Neural progenitor cell (in vitro differentiated cells): ENCODE measurements around the gene MCRS1. TPM values are rescaled to one million over a fixed set of nuclear protein-coding genes. Genes with fewer than 3 reads are reported as not detected.

Experiments used
- DNase-seq: peaks from one replicate; pipeline ENCODE4 v3.0.0-alpha.2; 2016; ENCODE audit warnings: low spot score
- H2AFZ ChIP-seq: fragments of 200-600 bp; sonication (generic); replicated peaks from 2 replicates; pipeline ENCODE4 v1.6.1; 2016; ENCODE audit warnings: antibody characterized with exemption
- H3F3A ChIP-seq: fragments of 200-600 bp; sonication (generic); 2 replicates; pipeline ENCODE4 v1.6.1; 2016; ENCODE audit warnings: antibody characterized with exemption, low read depth
- H3K27ac ChIP-seq: fragments of 200-600 bp; sonication (generic); 2 replicates; pipeline ENCODE4 v1.5.1; 2016; ENCODE audit warnings: mild to moderate bottlenecking
- H3K27me3 ChIP-seq: fragments of 200-600 bp; sonication (generic); 2 replicates; pipeline ENCODE4 v1.6.1; 2016; ENCODE audit warnings: mild to moderate bottlenecking, moderate library complexity
- H3K36me3 ChIP-seq: fragments of 200-600 bp; sonication (generic); 2 replicates; pipeline ENCODE4 v1.5.1; 2016
- H3K4me1 ChIP-seq: fragments of 200-600 bp; sonication (generic); 2 replicates; pipeline ENCODE4 v1.6.1; 2016; ENCODE audit warnings: mixed run types
- H3K4me2 ChIP-seq: fragments of 200-600 bp; sonication (generic); 2 replicates; pipeline ENCODE4 v1.6.1; 2016
- H3K4me3 ChIP-seq: fragments of 200-600 bp; sonication (generic); 2 replicates; pipeline ENCODE4 v1.5.1; 2016
- H3K79me2 ChIP-seq: fragments of 200-600 bp; sonication (generic); 2 replicates; pipeline ENCODE4 v1.6.1; 2016; ENCODE audit warnings: low read depth
- H3K9ac ChIP-seq: fragments of 200-600 bp; sonication (generic); 2 replicates; pipeline ENCODE4 v1.6.1; 2016
- H3K9me3 ChIP-seq: fragments of 200-600 bp; sonication (generic); 2 replicates; pipeline ENCODE4 v1.5.1; 2016; ENCODE audit warnings: low read depth
- H4K20me1 ChIP-seq: fragments of 200-600 bp; sonication (generic); 2 replicates; pipeline ENCODE4 v1.6.1; 2016; ENCODE audit warnings: low read depth
- H3K27ac Mint-ChIP-seq: 3 replicates; pipeline ENCODE4 v1.8.0; 2021; ENCODE audit warnings: mixed read lengths
- H3K27me3 Mint-ChIP-seq: 2 replicates; pipeline ENCODE4 v1.8.0; 2022; ENCODE audit warnings: low read depth, mild to moderate bottlenecking, inconsistent platforms, moderate library complexity, mixed read lengths; ENCODE audit not compliant: insufficient read depth
- H3K36me3 Mint-ChIP-seq: 3 replicates; pipeline ENCODE4 v1.8.0; 2021; ENCODE audit warnings: mixed read lengths
- H3K4me1 Mint-ChIP-seq: 3 replicates; pipeline ENCODE4 v1.8.0; 2021; ENCODE audit warnings: mixed read lengths
- H3K4me3 Mint-ChIP-seq: 3 replicates; pipeline ENCODE4 v1.8.0; 2021; ENCODE audit warnings: mild to moderate bottlenecking, moderate library complexity, mixed read lengths
- H3K9me3 Mint-ChIP-seq: 3 replicates; pipeline ENCODE4 v1.8.0; 2020; ENCODE audit warnings: mixed read lengths
- EZH2 ChIP-seq: fragments of 200-600 bp; sonication (generic); IDR thresholded peaks from 2 replicates; pipeline ENCODE4 v1.6.1; 2017; ENCODE audit warnings: antibody characterized with exemption, mild to moderate bottlenecking, moderate library complexity
- EZH2phosphoT487 ChIP-seq: fragments of 200-600 bp; sonication (generic); IDR thresholded peaks from 2 replicates; pipeline ENCODE4 v1.6.1; 2017; ENCODE audit warnings: antibody characterized with exemption
- total RNA-seq: library from RNA; depleted of rRNA; stranded (reverse); fragments of >200 nt; gene quantifications from 2 replicates; pipeline ENCODE4 v1.2.3, GENCODE V29; 2015; ENCODE audit warnings: low replicate concordance
- TF ChIP-seq, protein P1 (sequence below): fragments of 200-600 bp; sonication (generic); IDR thresholded peaks from 2 replicates; pipeline ENCODE4 v1.5.1; 2017; ENCODE audit warnings: antibody characterized with exemption, mild to moderate bottlenecking

Gene MCRS1, protein sequence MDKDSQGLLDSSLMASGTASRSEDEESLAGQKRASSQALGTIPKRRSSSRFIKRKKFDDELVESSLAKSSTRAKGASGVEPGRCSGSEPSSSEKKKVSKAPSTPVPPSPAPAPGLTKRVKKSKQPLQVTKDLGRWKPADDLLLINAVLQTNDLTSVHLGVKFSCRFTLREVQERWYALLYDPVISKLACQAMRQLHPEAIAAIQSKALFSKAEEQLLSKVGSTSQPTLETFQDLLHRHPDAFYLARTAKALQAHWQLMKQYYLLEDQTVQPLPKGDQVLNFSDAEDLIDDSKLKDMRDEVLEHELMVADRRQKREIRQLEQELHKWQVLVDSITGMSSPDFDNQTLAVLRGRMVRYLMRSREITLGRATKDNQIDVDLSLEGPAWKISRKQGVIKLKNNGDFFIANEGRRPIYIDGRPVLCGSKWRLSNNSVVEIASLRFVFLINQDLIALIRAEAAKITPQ
- 62.4 and 91.5 TPM in 2 replicates for total RNA-seq

DNA sequence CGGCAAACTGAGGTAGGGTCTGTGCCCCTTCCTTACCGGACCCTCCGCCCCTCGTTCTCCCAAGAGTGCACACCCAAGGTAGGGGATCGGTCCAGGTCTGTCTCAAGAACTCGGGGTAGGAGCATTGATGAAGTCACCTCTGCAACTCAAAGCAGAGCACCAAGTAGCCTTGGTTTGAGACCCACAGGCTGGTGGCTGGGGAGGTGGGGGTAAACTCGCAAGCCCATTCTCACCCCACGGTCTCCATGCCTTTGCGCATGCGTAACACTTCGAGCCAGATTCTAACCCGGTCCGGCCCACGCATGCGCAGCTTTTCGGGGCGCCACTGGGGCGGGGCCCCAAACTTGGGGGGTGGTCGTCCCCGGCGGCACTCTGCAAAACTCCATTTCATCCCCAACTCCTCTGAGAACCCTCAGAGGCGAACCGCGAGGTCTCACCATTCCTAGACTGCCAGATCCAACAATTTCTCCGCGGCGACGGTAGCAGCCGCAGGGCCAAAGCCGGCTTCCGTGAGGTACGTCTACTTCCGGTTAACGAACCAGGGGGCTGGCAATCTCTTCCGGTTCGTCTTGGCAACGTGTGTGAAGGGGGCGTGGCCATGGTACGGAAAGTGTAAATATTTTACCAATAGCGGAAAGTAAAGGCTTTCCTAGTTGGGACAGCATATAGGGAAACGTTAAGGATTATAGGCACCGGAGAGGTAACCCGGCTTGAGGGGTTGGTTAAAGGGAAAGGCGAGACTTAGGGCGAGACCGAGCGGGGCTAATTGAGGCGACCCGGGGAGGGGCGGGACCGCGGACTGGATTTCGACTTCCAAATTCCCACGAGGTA is at the start of gene MCRS1:
MCRS1 (minus strand) TSS at position 532 of the 831 bp plus-strand sequence. CDS start 1,411 bp downstream, outside the sequence.
- H3K79me2 ChIP-seq, result peaks cover 58% of the 10 kb centered on the region
- Mint-ChIP-seq H3K4me1 (peaks cover 13% of the 10 kb centered on the region), H3K27me3 (peaks cover 11% of the 10 kb centered on the region)

DNA sequence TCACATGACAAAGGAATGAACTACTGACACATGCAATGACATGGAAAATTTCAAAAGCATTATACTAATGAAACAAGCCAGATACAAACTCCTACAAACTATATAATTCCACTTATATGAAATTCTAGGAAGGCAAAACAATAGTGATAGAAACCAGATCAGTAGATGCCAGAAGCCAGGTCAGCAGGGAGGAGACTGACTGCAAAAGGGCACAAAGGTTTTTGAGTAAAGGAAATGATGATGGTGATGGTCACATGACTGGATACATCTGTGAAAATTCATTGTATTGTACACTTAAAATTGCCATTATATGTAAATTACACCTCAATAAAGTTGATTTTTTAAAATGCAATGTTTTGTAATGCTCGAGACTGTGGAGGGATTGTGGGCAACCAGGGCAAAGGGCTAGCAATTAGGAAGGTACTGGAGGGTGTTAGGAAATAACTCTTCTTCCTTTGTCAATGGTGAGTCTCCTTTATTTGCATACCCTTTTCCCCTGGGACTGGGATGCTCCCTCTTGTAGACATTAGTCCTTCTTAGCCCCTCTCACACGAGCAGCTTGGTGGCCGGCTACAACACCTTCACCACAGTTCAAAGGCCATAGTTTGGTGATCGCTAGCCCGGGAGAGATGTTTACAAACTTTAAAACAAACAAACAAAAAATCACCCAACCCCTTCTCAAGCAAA is 48.7 kb upstream of the MCRS1 start:
- Histone ChIP-seq H3F3A (peaks cover 9% of the 10 kb centered on the region), H3K27me3 (peaks cover 9% of the 10 kb centered on the region), H3K9me3 (no peaks in the 10 kb centered on the region), H3K79me2 (no peaks in the 10 kb centered on the region), H3K4me2 (no peak overlapping the region), H3K9ac (no peak overlapping the region), H3K4me3 (no peak overlapping the region), H3K4me1 (peaks cover 3% of the 10 kb centered on the region), H3K36me3 (no peaks in the 10 kb centered on the region), H2AFZ (no peak overlapping the region), H4K20me1 (no peaks in the 10 kb centered on the region), H3K27ac (no peak overlapping the region)
- Mint-ChIP-seq H3K27me3 (peaks cover 16% of the 10 kb centered on the region), H3K27ac (no peak overlapping the region), H3K4me1 (peaks cover 8% of the 10 kb centered on the region), H3K4me3 (no peak overlapping the region), H3K9me3 (peaks cover 13% of the 10 kb centered on the region), H3K36me3 (peaks cover 3% of the 10 kb centered on the region)
- DNase-seq, result no peak
- TF ChIP-seq, protein P1, sequence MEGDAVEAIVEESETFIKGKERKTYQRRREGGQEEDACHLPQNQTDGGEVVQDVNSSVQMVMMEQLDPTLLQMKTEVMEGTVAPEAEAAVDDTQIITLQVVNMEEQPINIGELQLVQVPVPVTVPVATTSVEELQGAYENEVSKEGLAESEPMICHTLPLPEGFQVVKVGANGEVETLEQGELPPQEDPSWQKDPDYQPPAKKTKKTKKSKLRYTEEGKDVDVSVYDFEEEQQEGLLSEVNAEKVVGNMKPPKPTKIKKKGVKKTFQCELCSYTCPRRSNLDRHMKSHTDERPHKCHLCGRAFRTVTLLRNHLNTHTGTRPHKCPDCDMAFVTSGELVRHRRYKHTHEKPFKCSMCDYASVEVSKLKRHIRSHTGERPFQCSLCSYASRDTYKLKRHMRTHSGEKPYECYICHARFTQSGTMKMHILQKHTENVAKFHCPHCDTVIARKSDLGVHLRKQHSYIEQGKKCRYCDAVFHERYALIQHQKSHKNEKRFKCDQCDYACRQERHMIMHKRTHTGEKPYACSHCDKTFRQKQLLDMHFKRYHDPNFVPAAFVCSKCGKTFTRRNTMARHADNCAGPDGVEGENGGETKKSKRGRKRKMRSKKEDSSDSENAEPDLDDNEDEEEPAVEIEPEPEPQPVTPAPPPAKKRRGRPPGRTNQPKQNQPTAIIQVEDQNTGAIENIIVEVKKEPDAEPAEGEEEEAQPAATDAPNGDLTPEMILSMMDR, result no peak
- TF ChIP-seq EZH2phosphoT487 (no peak), EZH2 (no peak)

More for the DNA sequence above, at the start of gene MCRS1:
- Histone ChIP-seq H3K36me3 (no peaks in the 10 kb centered on the region), H3K9ac (peak within 1 kb of the TSS; percentile 88), H3K4me3 (peak within 1 kb of the TSS; percentile 70), H3F3A (no peaks in the 10 kb centered on the region), H4K20me1 (no peaks in the 10 kb centered on the region), H3K4me2 (peak within 1 kb of the TSS; percentile 97), H2AFZ (peak within 1 kb of the TSS; percentile 95), H3K9me3 (no peaks in the 10 kb centered on the region), H3K27me3 (no peaks in the 10 kb centered on the region), H3K4me1 (peaks cover 10% of the 10 kb centered on the region), H3K27ac (peak within 1 kb of the TSS; percentile 31)
- Mint-ChIP-seq H3K36me3 (peaks cover 13% of the 10 kb centered on the region), H3K9me3 (no peaks in the 10 kb centered on the region), H3K27ac (peak within 1 kb of the TSS; percentile 99), H3K4me3 (peak within 1 kb of the TSS; percentile 98)
- TF ChIP-seq EZH2phosphoT487 (no peak), EZH2 (no peak)
- TF ChIP-seq, protein P1, result no peak
- DNase-seq, result peak; percentile 96

DNA sequence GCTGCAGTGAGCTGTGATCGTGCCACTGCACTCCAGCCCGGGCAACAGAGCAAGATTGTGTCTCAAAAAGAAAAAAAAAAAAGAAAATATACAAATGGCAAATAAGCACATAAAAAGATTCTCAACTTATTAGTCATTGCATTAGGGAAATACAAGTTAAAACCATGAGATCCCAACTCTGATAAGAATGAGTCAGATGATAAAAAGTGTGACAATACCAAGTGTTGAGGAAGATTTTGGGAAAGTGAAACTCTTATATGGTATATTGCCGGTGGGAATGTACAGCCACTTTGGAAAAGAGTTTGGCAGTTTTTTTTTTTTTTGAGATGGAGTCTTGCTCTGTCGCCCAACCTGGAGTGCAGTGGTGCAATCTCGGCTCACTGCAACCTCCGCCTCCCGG is 47.8 kb upstream of the MCRS1 start:
- H3K4me3 ChIP-seq, result no peak overlapping the region
- TF ChIP-seq EZH2phosphoT487, result no peak
- TF ChIP-seq, protein P1, result no peak
- no peak for TF ChIP-seq EZH2
- H3K9me3 Mint-ChIP-seq, result peaks cover 13% of the 10 kb centered on the region
- no peaks in the 10 kb centered on the region for H4K20me1 ChIP-seq
- no peak overlapping the region for H3K27ac Mint-ChIP-seq
- H3K9ac ChIP-seq, result no peak overlapping the region
- no peaks in the 10 kb centered on the region for H3K4me1 ChIP-seq
- H3K27me3 ChIP-seq, result no peaks in the 10 kb centered on the region
- no peaks in the 10 kb centered on the region for H3K4me1 Mint-ChIP-seq
- no peaks in the 10 kb centered on the region for H3K36me3 ChIP-seq
- peaks cover 18% of the 10 kb centered on the region for H3K27me3 Mint-ChIP-seq
- H3K9me3 ChIP-seq, result no peaks in the 10 kb centered on the region
- H2AFZ ChIP-seq, result no peak overlapping the region
- H3K79me2 ChIP-seq, result no peaks in the 10 kb centered on the region
- no peaks in the 10 kb centered on the region for H3F3A ChIP-seq
- no peak overlapping the region for H3K27ac ChIP-seq
- peaks cover 3% of the 10 kb centered on the region for H3K36me3 Mint-ChIP-seq
- no peak overlapping the region for H3K4me2 ChIP-seq
- DNase-seq, result no peak
- H3K4me3 Mint-ChIP-seq, result no peak overlapping the region
